CD4-positive, alpha-beta T cell (primary cell): ENCODE data around the gene LRRC55. TPM values are rescaled to one million over a fixed set of nuclear protein-coding genes. Genes with fewer than 3 reads are reported as not detected.

ENCODE experiments used
- ATAC-seq: fragments of 200-7000 bp; cut with Tn5 transposase; one replicate; pipeline ENCODE4 v1.10.0; 2022; ENCODE audit warnings: mild to moderate bottlenecking; ENCODE audit not compliant: poor library complexity
- CTCF ChIA-PET: fragments of 350-600 bp; sonication (Branson Sonifier 250); formaldehyde crosslinking; loops from one replicate; lab custom pipeline; 2021; ENCODE audit warnings: antibody characterized with exemption, inconsistent platforms; lab: Charles Lee
- POLR2A ChIA-PET: fragments of 350-600 bp; sonication (Branson Sonifier 250); formaldehyde crosslinking; loops from one replicate; lab custom pipeline; 2021; ENCODE audit warnings: antibody characterized with exemption, inconsistent platforms; lab: Charles Lee
- DNase-seq, 14 experiments: peaks; one replicate each; pipeline ENCODE4 v3.0.0-alpha.2; 2013 to 2020; ENCODE audit warnings: mixed read lengths in 2 of 14
- H3K27ac ChIP-seq, 2 donors: one replicate each; pipeline versions ENCODE4 v1.5.1 to v1.7.0; 2013; ENCODE audit warnings: low read length in 2 of 2, low read depth in 1 of 2, mild to moderate bottlenecking in 1 of 2
- H3K27me3 ChIP-seq, 2 experiments: 1 replicate in 1 of 2; 2 replicates in 1 of 2; pipeline versions ENCODE4 v1.6.1 to v1.7.0; 2013; ENCODE audit warnings: low read length in 2 of 2, control low read depth in 1 of 2, mild to moderate bottlenecking in 1 of 2, moderate library complexity in 1 of 2; ENCODE audit not compliant: insufficient read depth in 2 of 2, control insufficient read depth in 1 of 2
- H3K36me3 ChIP-seq: one replicate; pipeline ENCODE4 v1.6.1; 2013; ENCODE audit warnings: low read length, control low read depth; ENCODE audit not compliant: insufficient read depth
- H3K4me1 ChIP-seq: one replicate; pipeline ENCODE4 v1.6.1; 2013; ENCODE audit warnings: low read length, control low read depth; ENCODE audit not compliant: insufficient read depth
- H3K4me3 ChIP-seq: one replicate; pipeline ENCODE4 v1.5.1; 2013; ENCODE audit warnings: mild to moderate bottlenecking, low read length, moderate library complexity
- H3K9me3 ChIP-seq, 2 experiments: 1 replicate in 1 of 2; 2 replicates in 1 of 2; pipeline versions ENCODE4 v1.6.1 to v1.7.0; 2013; ENCODE audit warnings: low read length in 2 of 2, mild to moderate bottlenecking in 2 of 2, control low read depth in 1 of 2, moderate library complexity in 1 of 2; ENCODE audit not compliant: control insufficient read depth in 1 of 2, insufficient read depth in 1 of 2
- H3K27ac Mint-ChIP-seq: one replicate; pipeline ENCODE4 v1.8.0; 2020; ENCODE audit warnings: mixed read lengths
- H3K27me3 Mint-ChIP-seq: one replicate; pipeline ENCODE4 v1.8.0; 2021; ENCODE audit warnings: mixed read lengths
- H3K36me3 Mint-ChIP-seq: one replicate; pipeline ENCODE4 v1.8.0; 2021; ENCODE audit warnings: low read depth, mixed read lengths
- H3K4me1 Mint-ChIP-seq: one replicate; pipeline ENCODE4 v1.8.0; 2021; ENCODE audit warnings: low read depth, mixed read lengths
- H3K4me3 Mint-ChIP-seq: one replicate; pipeline ENCODE4 v1.8.0; 2020; ENCODE audit warnings: mild to moderate bottlenecking, mixed read lengths
- H3K9me3 Mint-ChIP-seq: one replicate; pipeline ENCODE4 v1.8.0; 2020; ENCODE audit warnings: mixed read lengths
- intact Hi-C, 2 experiments: fragments of 100-400 bp; cut with DNase I in 1 of 2; cut with micrococcal nuclease in 1 of 2; formaldehyde crosslinking; loops; one replicate each; pipeline versions ENCODE4 v1.15.1 to v1.9.0; 2023 to 2025; cut with DNase I, micrococcal nuclease
- total RNA-seq, 174 experiments: library from RNA in 2 of 174; stranded (reverse) in 2 of 174; gene quantifications; one replicate each; pipeline ENCODE4 v1.2.3 and lab custom pipeline; 2021 to 2026
- TF ChIP-seq, protein P1 (sequence below): fragments of 200-600 bp; IDR thresholded peaks from one replicate; pipeline ENCODE4 v1.8.0; 2022; ENCODE audit warnings: antibody characterized with exemption, mild to moderate bottlenecking

Gene LRRC55
- total RNA-seq, 2 experiments from 2014 or later = not detected

DNA sequence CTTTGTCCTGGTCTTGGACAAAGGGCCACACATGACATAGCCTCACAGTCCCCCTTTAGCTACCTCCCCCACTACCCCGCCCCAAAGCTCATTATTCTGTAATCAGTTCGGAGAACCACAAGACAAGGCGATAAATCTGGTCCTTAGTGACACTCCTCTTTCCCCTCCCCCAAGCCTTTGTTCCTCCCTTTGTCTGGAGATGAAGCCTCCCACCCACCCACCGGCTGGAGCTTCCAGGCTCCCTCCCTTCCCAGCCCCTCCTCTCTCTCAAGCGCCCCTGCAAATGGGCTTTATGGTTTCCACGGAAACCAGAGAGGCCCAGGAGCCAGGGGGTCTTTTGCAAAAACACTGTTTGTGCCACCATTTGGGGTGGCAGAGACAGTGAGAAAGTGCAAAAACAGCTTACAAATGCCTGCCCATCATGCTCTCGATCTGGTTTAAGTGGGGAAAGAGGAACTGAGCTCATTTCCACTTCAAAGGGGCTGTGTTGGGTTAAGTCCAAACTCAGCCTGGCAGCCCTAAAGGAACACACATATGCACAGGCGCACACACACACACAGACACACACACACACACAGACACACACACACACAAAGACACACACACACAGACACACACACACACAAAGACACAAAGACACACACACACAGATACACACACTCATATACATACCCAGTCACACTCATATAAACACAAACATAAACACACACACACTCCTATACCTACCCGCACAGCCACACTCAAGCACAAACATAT is 31.8 kb downstream of the LRRC55 start:
- H3K4me3 ChIP-seq = no peak overlapping the region
- H3K9me3 ChIP-seq = no peaks in the 10 kb centered on the region
- ATAC-seq (no peak), DNase-seq (no peak)
- no peaks in the 10 kb centered on the region for H3K4me1 ChIP-seq
- no peak overlapping the region for H3K27ac ChIP-seq
- intact Hi-C loops = no loop called here
- peaks cover 4 to 7% of the 10 kb centered on the region in 2 experiments for H3K27me3 ChIP-seq
- no peak overlapping the region for H3K4me3 Mint-ChIP-seq
- peaks cover 32% of the 10 kb centered on the region for H3K27me3 Mint-ChIP-seq
- no peaks in the 10 kb centered on the region for H3K9me3 Mint-ChIP-seq
- TF ChIP-seq, protein P1, sequence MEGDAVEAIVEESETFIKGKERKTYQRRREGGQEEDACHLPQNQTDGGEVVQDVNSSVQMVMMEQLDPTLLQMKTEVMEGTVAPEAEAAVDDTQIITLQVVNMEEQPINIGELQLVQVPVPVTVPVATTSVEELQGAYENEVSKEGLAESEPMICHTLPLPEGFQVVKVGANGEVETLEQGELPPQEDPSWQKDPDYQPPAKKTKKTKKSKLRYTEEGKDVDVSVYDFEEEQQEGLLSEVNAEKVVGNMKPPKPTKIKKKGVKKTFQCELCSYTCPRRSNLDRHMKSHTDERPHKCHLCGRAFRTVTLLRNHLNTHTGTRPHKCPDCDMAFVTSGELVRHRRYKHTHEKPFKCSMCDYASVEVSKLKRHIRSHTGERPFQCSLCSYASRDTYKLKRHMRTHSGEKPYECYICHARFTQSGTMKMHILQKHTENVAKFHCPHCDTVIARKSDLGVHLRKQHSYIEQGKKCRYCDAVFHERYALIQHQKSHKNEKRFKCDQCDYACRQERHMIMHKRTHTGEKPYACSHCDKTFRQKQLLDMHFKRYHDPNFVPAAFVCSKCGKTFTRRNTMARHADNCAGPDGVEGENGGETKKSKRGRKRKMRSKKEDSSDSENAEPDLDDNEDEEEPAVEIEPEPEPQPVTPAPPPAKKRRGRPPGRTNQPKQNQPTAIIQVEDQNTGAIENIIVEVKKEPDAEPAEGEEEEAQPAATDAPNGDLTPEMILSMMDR = no peak
- H3K27ac Mint-ChIP-seq = no peak overlapping the region
- H3K36me3 Mint-ChIP-seq = no peaks in the 10 kb centered on the region
- H3K4me1 Mint-ChIP-seq = no peaks in the 10 kb centered on the region
- CTCF ChIA-PET = no interaction called here
- H3K36me3 ChIP-seq = no peaks in the 10 kb centered on the region
- POLR2A ChIA-PET = no interaction called here

DNA sequence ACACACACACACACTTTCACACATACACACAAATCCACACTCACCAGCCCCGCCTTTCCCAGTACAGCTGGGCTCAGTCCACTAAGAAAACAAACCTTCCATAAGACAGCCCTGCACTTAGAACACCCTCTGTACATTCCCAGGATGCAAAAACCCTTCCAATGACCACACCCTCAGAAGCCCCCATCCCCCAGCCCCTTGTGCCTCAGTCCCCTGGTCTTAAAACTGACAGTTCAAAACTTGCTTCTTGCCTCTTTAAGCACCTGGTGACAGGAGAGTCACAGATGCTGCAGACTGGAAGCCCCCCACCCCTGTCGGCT is 32.3 kb downstream of the LRRC55 start:
- Histone ChIP-seq H3K27ac (no peak overlapping the region), H3K9me3 (no peaks in the 10 kb centered on the region), H3K4me3 (no peak overlapping the region), H3K4me1 (no peaks in the 10 kb centered on the region), H3K27me3 (peaks cover 4 to 7% of the 10 kb centered on the region in 2 experiments), H3K36me3 (no peaks in the 10 kb centered on the region)
- intact Hi-C loops = no loop called here
- Mint-ChIP-seq H3K9me3 (no peaks in the 10 kb centered on the region), H3K27me3 (peaks cover 31% of the 10 kb centered on the region), H3K36me3 (no peaks in the 10 kb centered on the region), H3K27ac (no peak overlapping the region), H3K4me3 (no peak overlapping the region), H3K4me1 (no peaks in the 10 kb centered on the region)
- TF ChIP-seq, protein P1 = no peak
- ATAC-seq = no peak
- no peak for DNase-seq
- CTCF ChIA-PET = no interaction called here
- POLR2A ChIA-PET = no interaction called here

DNA sequence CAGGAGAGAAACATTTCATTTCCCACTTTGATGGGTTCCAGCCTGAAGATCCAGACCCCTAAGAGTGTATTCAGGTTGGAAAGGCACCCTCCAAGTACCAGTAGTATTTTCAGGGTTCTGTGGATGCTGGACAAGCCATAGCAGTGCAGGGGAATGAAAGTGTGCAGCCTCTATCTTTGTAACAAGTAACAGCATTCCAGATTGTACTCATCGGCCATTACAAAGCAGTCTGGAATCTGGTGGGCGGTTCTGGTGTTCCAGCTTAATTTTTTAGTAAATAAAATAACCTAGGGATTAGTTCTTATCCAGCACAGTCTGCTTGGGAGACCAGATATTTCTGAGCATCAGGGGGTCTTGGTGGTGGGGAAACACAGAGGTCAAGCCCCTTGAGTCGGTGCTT is 32.7 kb downstream of the LRRC55 start:
- H3K27me3 ChIP-seq = peaks cover 4 to 7% of the 10 kb centered on the region in 2 experiments
- H3K27ac Mint-ChIP-seq = no peak overlapping the region

More for the DNA sequence above, 32.7 kb downstream of the LRRC55 start:
- ChIA-PET POLR2A (no interaction called here), CTCF (no interaction called here)
- intact Hi-C loops = no loop called here
- H3K4me3 ChIP-seq = no peak overlapping the region
- no peaks in the 10 kb centered on the region for H3K4me1 ChIP-seq
- TF ChIP-seq, protein P1 = no peak
- no peaks in the 10 kb centered on the region for H3K9me3 ChIP-seq
- ATAC-seq (no peak), DNase-seq (no peak)
- Mint-ChIP-seq H3K4me1 (no peaks in the 10 kb centered on the region), H3K9me3 (no peaks in the 10 kb centered on the region), H3K36me3 (no peaks in the 10 kb centered on the region), H3K4me3 (no peak overlapping the region), H3K27me3 (peaks cover 27% of the 10 kb centered on the region)
- no peaks in the 10 kb centered on the region for H3K36me3 ChIP-seq
- H3K27ac ChIP-seq = no peak overlapping the region
